ENCODE data around the gene MMP24OS.

The MMP24OS gene

DNA sequence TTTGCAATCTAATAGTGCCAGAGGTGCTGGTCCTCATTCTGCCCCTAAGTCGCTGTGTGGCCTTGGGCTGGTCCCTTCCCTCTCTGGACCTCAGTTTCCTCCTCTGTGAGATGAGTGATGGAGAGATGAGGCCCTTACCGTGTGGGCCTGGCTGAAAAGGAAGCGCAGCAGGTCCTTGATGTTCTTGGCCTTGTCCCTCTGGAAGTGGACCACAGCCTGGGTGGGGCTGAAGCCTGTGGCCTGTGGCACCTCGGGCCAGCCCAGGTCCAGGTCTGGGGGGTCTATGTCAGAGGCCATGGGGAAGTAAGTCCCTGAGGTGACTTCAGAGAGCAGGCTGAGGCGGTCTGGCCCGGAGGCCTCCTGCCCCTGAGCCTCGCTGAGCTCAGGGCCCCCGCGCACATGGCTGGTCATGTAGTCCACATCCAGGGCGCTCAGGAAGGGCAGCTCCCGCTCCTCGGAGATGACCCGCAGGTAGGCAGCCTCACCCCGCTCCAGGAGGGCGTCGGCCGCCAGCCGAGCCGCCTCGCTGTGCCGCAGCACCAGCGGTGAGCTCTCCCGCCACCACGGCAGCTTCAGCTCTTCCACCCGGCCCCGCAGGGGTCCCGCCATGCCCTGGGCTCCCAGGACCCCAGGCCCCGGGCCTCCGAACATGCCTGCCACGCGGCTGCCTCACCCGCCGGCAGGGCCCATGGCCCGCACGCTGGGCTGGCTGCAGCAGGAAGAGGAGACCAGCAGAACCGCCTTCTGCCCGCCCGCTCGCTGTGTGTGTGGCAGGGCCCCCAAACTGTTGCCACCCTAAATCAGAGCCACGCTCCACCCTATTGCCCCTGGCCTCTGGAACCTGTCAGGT lies 14.0 kb upstream of the MMP24OS start, which contains the start of gene FAM83C:
FAM83C (minus strand) TSS at position 772 of the 850 bp plus-strand sequence; CDS start at position 651, 121 bp downstream.
- DNase-seq (ENCODE audit: low spot score) (no peak), FAIRE-seq (no peak)

DNA sequence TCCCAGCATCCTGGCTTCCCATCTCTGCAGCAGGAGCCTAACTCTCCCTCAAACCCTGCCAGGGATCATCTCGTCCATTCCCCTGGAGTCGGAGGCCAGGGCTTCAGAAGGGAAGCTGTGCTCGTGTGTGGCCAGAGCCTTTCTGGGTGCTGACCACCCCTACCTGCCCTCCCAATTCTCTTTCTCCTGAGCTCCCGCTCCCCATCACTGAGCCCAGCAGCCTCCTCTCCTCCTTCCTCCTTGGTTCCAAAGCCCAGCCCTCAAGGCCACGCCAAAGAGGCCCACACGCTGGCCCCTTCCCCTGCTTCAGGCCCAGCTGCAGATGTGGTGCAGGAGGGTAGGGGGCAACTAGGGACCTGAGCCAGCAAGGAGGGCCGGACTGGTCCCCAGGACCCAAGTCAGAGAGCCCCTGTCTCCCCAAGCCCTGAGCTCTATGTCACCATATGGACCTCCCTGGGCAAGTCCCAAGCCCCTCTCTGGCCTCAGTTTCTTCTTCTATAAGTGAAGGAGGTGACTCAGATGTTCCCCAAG lies 13.0 kb upstream of the MMP24OS start:
- FAIRE-seq (no peak), DNase-seq (ENCODE audit: low spot score) (no peak)

DNA sequence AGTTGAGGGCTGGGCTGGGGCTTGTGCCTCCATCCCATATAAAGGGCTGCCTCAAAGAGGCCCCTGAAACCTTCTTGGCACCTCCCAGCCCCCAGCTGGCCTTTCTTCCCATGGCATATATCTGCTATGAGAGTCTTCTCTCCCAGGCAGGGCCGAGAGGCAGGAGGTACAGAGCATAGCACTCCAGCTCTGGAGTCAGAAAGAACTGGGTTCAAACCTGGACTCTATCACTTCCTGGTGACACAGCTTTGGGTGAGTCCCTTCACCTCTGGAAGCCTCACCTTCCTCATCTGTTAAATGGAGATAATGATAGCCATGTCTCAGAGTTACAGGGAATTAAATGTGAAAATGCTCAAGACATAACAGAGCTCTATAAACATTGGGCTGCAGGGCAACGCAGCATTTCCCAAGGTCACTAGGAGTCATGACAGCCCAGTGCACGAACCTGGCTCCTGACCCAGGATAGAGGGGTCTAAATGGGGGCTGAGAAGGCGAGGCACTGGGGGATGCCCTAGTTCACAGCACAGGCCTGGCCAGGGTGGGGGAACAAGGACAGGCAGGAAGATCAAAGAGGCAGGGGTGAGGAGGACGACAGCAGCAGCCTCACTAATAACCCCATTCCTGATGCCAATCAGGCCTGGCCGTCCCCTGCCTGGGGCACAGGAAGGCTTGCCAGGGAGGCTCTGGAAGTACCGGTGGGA lies 12.4 kb upstream of the MMP24OS start:
- no peak for DNase-seq (ENCODE audit: low spot score)
- FAIRE-seq = no peak

DNA sequence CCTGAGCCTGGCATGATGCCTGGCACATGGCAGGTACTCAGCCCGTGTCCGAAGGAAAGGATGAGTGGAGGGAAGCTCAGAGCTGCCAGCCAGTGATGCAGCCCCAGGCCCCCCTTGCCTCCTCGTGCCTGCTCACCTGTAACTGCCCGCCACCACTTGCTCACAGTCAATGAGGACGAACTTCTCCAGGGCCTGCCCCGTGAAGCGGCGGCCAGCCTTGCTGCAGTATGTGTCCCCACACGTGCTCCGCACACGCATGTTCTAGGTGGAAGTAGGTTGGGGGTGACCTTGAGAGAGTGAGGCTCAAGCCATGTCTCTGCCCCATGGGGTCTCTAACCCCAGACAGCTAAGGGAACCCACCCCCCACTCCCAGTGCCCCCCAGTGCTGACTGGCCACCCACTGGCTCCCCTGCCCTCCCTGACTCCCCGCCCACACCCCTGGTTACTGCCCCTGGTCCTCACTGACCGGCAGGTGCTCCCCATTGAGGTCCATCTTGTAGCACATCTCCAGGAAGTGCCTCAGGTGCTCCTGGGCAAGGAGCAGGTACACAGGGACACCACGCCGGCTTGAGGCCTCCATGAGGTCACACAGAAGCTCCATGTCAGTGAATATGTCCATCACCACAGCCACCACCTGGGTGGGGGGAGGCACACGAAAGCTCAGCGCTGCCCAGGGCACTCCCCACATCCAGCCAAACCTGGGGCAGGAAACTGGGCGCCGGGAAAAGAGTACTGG lies 10.6 kb upstream of the MMP24OS start:
- FAIRE-seq (no peak), DNase-seq (ENCODE audit: low spot score) (no peak)

DNA sequence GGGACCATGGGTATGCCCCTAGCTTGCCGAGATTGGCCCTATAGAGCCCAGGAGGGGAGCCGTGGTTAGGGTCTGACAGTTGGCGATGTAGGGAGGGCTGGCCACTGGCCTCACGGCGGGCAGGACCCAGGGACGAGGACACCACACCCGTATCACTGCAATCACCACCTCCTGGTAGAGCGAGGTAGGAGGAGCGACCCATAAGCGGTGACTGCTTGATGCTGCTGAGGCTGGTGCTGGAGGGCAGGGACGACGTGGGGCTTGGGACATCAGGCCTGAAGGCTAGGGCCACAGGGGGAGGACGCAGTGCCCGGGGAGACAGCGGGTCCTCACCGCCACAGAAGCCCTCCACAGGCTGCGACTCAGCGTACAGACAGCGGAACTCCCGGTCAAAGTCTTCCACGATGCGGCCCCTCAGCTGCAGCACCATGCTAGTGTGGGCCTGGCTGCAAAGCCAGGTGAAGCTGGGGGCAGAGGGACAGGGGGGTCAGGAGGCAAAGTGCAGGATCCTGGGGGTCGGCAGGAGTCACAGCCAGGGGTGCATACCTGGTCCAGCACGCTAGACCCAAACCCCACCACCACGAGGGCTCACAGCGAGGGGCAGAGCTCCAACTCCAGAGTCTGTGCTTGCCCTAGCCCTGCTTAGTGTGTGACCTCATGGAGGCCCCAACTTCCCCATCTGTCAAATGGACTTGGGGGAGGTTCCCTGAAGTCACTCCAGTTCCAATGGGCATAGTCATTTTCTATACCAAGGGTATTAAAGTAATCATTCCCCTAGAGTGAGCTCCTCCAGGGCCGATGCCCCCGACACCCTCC lies 9.8 kb upstream of the MMP24OS start:
- DNase-seq (ENCODE audit: low spot score) (no peak), FAIRE-seq (no peak)

DNA sequence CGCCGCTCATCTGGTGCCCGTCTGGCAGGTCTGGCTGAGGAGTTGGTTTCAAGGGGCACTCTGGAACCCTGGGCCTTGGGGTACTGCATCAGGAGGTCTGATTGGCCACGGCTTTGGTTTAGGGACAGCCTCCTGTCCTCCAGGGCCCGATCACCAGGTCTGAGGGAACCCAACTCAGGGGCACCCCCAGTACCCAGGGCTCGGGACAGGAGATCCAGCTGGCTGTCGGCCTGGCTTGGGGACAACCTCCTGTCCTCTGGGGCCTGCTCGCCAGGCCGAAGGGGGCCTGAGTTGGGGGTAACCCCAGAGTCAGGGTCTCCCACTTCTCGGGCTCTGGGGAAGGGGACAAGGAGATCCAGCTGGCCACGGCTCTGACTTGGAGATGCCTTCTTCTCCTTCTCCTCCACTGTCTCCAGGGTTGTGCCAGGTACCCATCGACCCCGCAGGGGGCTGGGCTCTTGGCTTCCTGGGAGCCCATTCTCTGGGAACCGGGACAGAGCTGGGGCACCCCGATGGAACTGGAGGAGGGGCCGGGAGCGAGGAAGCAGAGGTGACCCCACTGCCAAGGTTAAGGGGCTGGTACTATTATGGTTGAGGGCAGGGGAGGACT lies 9.1 kb upstream of the MMP24OS start:
- no peak for DNase-seq (ENCODE audit: low spot score)
- no peak for FAIRE-seq

DNA sequence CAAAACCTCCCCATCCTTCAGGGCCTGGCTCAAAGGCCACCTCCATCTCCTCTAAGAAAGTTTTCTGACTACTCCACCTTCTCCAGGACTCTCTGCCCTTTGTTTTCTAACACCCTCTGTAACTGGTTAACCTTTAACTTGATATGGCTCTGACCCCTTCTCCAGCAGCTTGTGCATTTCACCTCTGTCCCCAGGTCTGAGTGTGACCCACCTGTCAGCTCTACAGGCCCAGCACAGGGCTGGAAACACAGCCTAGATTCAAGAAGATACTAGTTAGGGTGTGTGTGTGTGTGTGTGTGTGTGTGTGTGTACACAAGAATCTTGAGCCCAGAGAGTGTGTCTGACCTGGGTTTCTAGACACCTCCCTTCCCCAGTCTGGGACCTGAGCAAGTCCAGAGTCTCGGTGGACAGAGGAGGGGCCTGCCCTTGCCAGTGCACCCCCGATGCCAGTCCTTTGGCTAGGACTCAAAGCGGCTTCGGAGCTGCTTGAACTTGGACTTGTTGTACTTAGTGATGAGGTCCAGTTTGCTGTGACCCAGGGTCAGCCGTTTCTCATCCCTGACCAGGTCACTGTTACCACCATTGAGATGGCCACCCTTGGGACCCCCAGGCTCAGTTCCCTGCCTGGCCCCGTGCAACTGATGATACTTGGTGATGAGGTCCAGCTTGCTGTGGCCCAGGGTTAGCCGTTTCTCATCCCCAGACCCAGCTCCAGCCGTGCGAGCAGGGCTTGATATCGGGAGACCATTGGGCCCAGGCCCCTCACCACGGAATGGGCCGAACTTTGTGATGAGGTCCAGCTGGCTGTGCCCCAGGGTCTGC lies 8.4 kb upstream of the MMP24OS start:
- FAIRE-seq (no peak), DNase-seq (ENCODE audit: low spot score) (no peak)

DNA sequence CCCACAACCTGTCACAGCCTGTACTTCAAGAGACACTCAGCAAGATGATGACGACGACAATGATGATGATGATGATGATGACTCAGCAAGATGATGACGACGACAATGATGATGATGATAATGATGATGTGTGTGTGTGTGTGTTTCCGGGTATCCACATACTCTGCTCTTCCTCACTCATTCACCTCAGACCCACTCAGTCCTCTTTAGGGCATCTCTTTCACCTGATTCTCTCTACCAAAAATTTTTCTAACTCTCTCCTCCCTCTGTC lies 7.8 kb upstream of the MMP24OS start:
- FAIRE-seq (no peak), DNase-seq (ENCODE audit: low spot score) (peak; percentile 31)

DNA sequence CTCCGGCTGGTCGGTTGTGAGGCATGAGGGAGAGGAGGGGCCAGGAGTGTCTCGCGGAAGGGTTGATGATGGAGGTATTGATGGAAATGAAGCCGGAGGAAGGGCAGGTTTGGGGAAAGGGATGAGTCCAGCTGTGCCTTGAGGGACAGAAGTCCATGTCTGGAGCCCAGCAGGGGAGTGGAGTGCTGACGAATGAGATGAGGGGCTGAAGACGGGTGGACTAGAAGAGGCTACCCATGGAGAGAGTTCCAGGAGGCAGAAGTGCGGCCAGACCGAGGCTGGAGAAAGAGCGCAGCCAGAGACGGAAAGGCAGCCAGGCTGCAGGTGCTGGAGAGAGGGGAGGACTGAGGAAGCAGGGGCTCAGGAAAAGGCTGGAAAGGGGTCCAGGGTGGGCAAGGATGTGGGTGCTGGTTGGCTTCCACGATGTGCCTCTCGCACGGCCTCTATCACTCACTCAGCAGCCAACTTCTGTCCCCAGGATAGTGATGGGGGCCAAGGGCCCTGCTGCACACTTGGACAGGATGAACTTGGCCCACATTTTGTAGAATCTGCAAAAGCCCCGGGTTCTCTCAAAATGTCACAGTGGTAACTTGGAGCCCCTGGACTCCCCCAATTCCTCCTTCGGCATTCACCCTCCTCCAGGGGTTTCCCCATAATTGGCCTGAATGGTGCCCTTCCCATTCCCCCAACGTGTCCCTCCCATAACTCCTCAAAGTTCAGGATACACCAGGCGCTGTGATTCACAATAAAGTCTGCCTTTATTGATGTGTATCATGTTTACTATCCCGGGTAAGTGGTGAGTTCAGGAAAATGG lies 7.3 kb upstream of the MMP24OS start:
- FAIRE-seq (no peak), DNase-seq (ENCODE audit: low spot score) (no peak)

DNA sequence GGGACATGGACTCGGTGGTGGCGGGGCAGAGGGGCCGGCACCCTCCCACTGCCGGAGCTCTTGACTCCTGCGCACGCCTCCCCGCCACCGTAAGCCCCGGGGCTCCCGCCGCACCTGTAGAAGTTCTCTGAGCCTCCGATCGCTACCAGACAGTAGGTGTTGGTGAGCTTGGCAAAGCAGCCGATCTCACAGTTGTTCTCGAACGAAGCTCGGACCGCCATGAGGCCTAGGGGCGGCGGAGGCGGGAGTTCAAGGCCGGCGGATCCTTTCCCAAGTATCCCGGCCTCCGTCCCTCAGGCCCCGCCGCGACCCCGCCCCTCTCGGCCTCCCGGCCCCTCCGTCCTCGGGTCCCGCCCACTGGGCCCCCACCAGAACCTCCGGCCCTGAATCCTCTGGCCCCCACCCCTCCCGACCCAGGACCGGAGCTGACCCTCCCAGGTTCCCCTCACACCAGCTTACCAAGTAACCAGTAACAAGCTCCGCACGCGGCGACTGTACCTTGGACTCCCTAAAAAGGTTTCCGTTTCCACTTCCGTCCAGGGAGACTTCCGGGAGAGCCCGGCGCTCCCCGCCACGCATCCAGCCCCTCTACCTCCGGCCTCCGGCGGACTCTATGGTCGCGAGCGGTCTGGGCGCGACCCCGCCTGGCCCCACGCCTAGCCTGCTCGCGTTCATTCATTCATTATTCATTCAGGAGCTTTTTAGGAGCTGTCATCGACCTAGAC lies 6.5 kb upstream of the MMP24OS start, which contains the start of gene EIF6:
EIF6 (minus strand) TSS at position 506 of the 725 bp plus-strand sequence; CDS start at position 221, 285 bp downstream.
- FAIRE-seq (peak; percentile 30), DNase-seq (ENCODE audit: low spot score) (peak; percentile 82)

DNA sequence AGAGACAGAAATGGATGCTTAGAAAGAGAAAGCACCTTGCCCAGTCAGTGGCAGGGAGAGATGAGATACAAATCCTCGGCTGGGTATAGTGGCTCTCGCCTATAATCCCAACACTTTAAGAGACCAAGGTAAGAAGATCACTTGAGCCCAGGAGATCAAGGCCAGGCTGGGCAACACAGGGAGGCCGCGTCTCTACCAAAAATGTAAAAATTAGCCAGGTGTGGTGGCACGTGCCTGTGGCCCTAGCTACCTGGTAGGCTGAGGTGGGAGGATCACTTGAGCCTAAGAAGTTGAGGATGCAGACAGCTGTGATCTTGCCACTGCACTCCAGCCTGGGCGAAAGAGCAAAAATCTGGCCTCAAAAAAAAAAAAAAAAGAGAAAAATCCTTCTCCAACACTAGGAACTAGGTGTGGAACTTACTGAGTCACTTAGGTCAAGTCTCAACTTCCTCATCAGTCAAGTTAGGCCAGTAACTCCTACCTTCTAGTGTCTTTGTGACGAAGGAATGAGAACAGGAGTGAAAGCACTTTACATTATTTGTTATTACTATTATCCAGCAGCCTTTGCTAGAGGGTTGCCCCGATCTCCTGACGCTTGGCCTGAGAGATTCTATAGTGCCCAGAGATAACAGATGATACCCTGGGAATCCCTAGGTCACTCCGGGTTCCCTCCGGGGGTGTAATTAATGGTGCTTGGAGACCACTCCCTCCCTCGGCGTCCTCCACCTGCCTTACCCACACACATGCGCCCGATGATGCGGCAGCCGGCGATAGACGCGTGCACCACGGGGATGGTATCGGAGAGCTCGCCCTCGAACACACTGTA lies 5.7 kb upstream of the MMP24OS start:
- DNase-seq (ENCODE audit: low spot score) = peak; percentile 25
- no peak for FAIRE-seq

DNA sequence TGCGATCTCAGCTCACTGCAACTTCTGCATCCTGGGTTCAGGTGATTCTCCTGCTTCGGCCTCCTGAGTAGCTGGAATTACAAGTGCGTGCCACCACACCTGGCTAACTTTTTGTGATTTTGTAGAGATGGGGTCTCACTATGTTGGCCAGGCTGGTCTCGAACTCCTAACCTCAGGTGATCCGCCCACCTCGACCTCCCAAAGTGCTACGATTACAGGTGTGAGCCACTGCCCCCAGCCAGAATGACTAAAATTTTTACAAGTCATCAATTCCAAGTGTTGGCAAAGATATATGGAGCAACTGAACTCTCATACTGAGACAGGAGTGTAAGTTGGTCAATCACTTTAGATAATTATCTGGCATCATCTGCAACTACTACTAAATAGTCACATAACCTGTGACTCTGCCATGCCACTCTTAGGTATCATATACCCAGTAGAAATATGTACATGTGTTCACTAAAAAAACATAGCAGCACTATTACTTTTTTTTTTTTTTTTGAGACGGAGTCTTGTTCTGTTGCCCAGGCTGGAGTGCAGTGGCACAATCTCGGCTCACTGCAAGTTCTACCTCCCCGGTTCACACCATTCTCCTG lies 3.7 kb upstream of the MMP24OS start:
- FAIRE-seq (no peak), DNase-seq (ENCODE audit: low spot score) (no peak)

DNA sequence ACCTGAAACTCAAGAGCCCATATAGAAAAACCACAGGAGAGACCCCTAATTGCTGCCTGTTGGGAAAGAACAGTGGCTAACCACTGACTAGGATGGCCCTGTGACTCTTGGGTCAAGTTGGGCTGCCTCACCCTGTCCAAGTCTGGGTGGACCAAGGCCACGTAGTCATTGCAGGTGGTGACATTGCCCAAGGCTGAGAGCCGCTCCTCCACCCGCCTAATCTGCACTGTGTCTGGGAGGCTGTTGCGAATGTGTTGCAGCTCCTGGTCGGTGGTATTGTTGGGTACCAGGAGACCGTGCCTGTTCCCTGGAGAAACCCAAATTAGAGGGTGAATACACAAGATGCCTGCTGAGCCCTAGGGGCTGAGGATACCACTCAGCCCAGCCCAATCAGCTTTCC lies 2.6 kb upstream of the MMP24OS start:
- DNase-seq (ENCODE audit: low spot score) = no peak
- FAIRE-seq = no peak

DNA sequence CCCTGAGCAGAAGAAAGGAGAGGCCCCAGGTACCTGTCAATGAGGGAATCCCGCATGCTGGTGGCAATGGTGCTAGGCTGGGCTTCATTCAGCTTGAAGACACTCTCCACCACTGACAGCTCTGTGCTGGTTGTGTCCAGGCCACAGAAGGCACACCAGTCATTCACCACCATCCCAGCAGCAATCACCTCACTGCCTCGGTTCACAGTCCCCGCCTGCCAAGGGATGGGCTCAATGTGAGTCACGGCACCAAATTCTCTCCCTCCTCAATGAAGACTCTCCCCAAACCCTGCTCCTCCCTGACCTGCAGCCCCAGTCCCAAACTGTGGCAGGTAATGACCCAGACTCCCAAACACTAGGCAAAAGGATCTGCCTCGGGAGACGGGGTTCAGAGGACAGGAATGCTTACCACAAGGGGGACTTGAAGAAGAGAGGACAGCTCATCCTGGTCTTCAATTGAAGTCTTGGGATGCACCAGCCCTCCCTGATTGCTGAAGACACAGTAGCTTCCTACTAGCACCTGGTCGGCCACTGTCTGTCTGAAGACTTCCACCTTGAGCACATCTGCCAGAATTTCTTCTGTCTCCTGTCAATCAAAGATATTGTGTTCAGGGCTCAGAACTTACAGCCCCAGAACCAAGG lies 1.7 kb upstream of the MMP24OS start:
- DNase-seq (ENCODE audit: low spot score) (no peak), FAIRE-seq (no peak)

DNA sequence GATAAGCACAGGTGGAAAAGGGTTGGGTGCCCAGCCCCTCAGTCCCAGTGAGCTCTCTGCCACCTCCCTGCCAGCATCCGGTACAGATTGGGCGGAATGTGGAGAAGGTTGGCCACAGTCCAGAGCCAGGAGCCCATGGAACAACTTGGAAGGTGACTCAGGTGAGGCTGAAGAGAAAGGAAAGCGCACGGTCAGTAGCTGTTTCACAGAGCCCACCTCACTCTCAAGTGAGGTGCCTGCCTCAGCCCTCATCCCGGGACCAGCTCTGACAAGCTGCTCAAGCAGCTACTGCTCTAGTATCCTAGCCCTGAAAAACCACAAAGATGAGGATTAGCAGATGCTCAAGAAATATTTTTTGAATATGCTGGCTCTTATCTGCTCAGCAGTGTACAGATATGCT lies 1.1 kb upstream of the MMP24OS start:
- no peak for DNase-seq (ENCODE audit: low spot score)
- no peak for FAIRE-seq

DNA sequence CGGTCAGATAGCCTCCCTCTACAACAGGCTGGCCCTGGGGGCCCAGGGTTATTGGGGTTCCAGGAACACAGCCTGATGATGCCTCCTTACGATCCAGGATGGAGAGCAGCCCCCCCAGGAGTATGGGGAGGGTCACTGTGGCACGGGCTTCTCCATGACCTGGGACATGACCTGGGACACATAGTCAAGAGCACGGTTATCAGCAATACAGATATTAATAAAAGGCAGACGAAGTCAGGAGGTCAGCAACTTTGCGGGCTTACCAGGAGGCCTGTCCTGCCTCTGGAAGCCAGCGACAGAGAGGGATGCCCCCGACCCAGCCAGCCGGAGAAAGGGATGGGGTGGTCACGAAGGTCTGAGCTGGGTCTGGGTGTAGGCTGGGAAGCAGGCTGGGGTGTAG lies 795 bp downstream of the MMP24OS start:
- no peak for DNase-seq (ENCODE audit: low spot score)
- no peak for FAIRE-seq
